Pancreas (tissue), 10 donors: ENCODE results near the gene BLOC1S5. TPM values are rescaled to one million over a fixed set of nuclear protein-coding genes. Genes with fewer than 3 reads are reported as not detected.

Source experiments
- ATAC-seq, 4 donors: fragments of 200-7000 bp; cut with Tn5 transposase; one replicate each; pipeline versions ENCODE4 v1.8.0 to v1.9.1; 2020; ENCODE audit warnings: mild to moderate bottlenecking in 4 of 4, moderate library complexity in 4 of 4
- DNase-seq, 6 donors: peaks; one replicate each; pipeline ENCODE4 v3.0.0-alpha.2; 2020
- FAIRE-seq: peaks from 2 replicates; lab custom pipeline; 2012; peaks lifted over from hg19 to GRCh38; lab: Jason Lieb, UNC
- H3K27ac ChIP-seq, 4 donors: fragments of 200-600 bp; sonication (generic); 1 replicate in 3 of 4; 2 replicates in 1 of 4; pipeline versions ENCODE4 v1.5.0 to v1.8.0; 2020
- H3K27me3 ChIP-seq, 4 donors: fragments of 200-600 bp; one replicate each; pipeline ENCODE4 v1.8.0; 2021
- H3K36me3 ChIP-seq, 3 donors: fragments of 200-600 bp; sonication (generic) in 1 of 3; one replicate each; pipeline versions ENCODE4 v1.5.0 to v1.8.0; 2020 to 2021
- H3K4me1 ChIP-seq, 3 donors: fragments of 200-600 bp; one replicate each; pipeline ENCODE4 v1.8.0; 2021
- H3K4me3 ChIP-seq, 4 donors: fragments of 200-600 bp; sonication (generic) in 2 of 4; one replicate each; pipeline versions ENCODE4 v1.5.0 to v1.8.0; 2020 to 2021
- H3K9me3 ChIP-seq, 4 donors: fragments of 200-600 bp; one replicate each; pipeline ENCODE4 v1.8.0; 2021
- WGBS, 2 donors: extraction: QIAGEN DNeasy Blood & Tissue Kit; methylation state at CpG; one replicate each; pipeline ENCODE4 v1.1.7; 2013; 5-methylcytosine and 5-hydroxymethylcytosine counted together
- intact Hi-C, 3 donors: fragments of 100-400 bp; cut with DNase I; formaldehyde crosslinking; loops; one replicate each; pipeline versions ENCODE4 v1.11.1 to v1.14.2; 2022
- polyA plus RNA-seq, 2 donors: library from polyadenylated mRNA; stranded (reverse); fragments of 200-250 nt; gene quantifications; one replicate each; pipeline ENCODE4 v1.2.3, GENCODE V29; 2013
- total RNA-seq, 6 donors: library from RNA; stranded (reverse); fragmentation: NEBNext Ultra II Directional in 4 of 6; extraction: Animal tissue kit (Norgen Biotek cat#: 25700) in 4 of 6; gene quantifications; one replicate each; pipeline versions ENCODE4 v1.2.1 to v1.2.4, GENCODE V29; 2021 to 2023
- TF ChIP-seq, protein P1 (sequence below), 4 donors: fragments of 200-600 bp; sonication (generic) in 3 of 4; IDR thresholded peaks; one replicate each; pipeline versions ENCODE4 v1.5.0 to v1.8.0; 2021; ENCODE audit warnings: antibody characterized with exemption in 4 of 4
- donor health status: healthy with polysubstance abuse.
- donor health status: DM: no; HTN: no; CAD: no; lungs with moderate emphysema.
- donor health status: DM: no; HTN: no; CAD: no.
- donor health status: control.
- donor health status: control.
- donor health status: Bipolar disorder and iron deficiency.
- donor health status: DM: yes; HTN: yes; CAD: no.
- donor health status: DM: no; HTN: no; CAD: no.
- donor health status: DM: no; HTN: no; CAD: no.
- donor health status: DM: yes; HTN: yes; CAD: no.

BLOC1S5 gene
- total and polyA plus RNA-seq, 8 donors = 2.6 to 9.0 (median 4.5) TPM

DNA sequence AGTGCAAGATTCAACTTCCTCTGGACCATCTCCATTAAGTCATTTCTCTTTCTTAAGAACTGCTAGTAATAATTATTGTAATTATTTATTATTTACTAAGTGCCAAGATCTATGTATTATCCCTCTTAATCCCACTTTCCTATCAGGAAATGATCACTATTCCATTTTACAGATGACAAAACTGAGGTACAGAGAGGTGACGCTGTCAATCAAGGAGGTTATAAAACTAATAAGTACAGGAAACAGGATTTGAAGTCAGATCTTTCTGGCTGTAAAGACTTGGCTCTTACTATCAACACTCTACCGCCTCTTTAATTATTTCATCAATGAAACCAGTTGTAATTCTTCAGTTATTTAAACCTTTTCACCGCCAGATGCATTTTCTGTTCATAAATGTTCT is 37.4 kb downstream of the BLOC1S5 start:
- FAIRE-seq (no peak), DNase-seq (no peak), ATAC-seq (no peak)
- H3K27ac ChIP-seq = no peak overlapping the region
- no peaks in the 10 kb centered on the region for H3K36me3 ChIP-seq
- H3K4me1 ChIP-seq = peaks cover 6 to 17% (median 13%) of the 10 kb centered on the region in 3 donors
- TF ChIP-seq, protein P1, sequence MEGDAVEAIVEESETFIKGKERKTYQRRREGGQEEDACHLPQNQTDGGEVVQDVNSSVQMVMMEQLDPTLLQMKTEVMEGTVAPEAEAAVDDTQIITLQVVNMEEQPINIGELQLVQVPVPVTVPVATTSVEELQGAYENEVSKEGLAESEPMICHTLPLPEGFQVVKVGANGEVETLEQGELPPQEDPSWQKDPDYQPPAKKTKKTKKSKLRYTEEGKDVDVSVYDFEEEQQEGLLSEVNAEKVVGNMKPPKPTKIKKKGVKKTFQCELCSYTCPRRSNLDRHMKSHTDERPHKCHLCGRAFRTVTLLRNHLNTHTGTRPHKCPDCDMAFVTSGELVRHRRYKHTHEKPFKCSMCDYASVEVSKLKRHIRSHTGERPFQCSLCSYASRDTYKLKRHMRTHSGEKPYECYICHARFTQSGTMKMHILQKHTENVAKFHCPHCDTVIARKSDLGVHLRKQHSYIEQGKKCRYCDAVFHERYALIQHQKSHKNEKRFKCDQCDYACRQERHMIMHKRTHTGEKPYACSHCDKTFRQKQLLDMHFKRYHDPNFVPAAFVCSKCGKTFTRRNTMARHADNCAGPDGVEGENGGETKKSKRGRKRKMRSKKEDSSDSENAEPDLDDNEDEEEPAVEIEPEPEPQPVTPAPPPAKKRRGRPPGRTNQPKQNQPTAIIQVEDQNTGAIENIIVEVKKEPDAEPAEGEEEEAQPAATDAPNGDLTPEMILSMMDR (IDR thresholded peaks at IDR 0.05) = no peak
- intact Hi-C loops = no loop called here
- no peaks in the 10 kb centered on the region for H3K9me3 ChIP-seq
- H3K27me3 ChIP-seq = no peaks in the 10 kb centered on the region
- 96 to 97% methylated on average over 3 of the region's 3 CpGs for WGBS, 2 donors
- no peak overlapping the region for H3K4me3 ChIP-seq

DNA sequence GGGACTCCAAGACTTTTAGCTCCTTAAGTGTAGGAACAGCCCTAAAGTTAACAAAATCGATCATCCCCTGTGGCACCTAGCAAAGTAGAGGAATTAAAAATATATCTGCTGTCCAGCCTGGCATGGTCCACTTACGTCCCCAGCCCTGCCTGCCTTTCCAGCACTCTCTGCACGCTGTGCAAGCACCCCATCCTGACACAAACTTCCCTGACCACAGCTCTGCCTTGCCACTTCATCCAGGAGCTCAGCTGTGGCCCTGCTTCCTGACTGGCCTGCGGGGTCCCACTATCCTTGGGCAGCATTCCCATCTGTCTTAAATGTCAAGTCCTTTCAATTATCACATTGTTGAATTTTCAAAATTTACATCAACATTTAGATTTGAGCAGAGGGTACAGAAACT is 39.0 kb downstream of the BLOC1S5 start:
- intact Hi-C loops = no loop called here
- WGBS, 2 donors = 86 to 96% methylated on average over 4 of the region's 4 CpGs
- ATAC-seq (no peak), DNase-seq (no peak), FAIRE-seq (no peak)
- Histone ChIP-seq H3K27ac (no peak overlapping the region), H3K4me3 (no peak overlapping the region), H3K4me1 (peaks cover 6 to 17% (median 13%) of the 10 kb centered on the region in 3 donors), H3K27me3 (no peaks in the 10 kb centered on the region), H3K36me3 (no peaks in the 10 kb centered on the region), H3K9me3 (no peaks in the 10 kb centered on the region)
- TF ChIP-seq, protein P1 (IDR thresholded peaks at IDR 0.05) = no peak

DNA sequence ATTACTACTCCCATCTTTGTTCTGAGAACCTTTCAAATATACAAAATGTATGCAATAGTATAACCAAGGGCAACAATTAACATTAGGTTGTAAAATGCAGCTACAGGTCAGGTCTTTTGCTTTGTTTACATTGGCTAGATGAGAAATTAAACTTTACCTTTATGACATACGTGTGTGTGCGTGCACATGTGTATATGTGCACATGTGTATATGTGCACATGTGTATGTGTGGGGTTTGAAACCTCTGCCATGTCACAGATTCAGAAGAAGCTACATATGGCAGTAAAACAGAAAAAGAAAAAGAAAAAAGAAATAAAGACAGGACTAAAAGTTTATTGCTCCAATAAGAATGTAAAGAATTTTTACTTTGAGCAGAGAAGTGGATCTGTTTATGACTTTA is 40.6 kb downstream of the BLOC1S5 start:
- H3K9me3 ChIP-seq = no peaks in the 10 kb centered on the region
- ATAC-seq (no peak), FAIRE-seq (no peak), DNase-seq (no peak)
- H3K27me3 ChIP-seq = no peaks in the 10 kb centered on the region
- WGBS, 2 donors = 90% methylated on average over 2 of the region's 2 CpGs
- TF ChIP-seq, protein P1 (IDR thresholded peaks at IDR 0.05) = no peak
- peaks cover 3 to 13% (median 9%) of the 10 kb centered on the region in 3 donors for H3K4me1 ChIP-seq
- H3K36me3 ChIP-seq = no peaks in the 10 kb centered on the region
- no peak overlapping the region for H3K27ac ChIP-seq
- intact Hi-C loops = no loop called here
- no peak overlapping the region for H3K4me3 ChIP-seq

DNA sequence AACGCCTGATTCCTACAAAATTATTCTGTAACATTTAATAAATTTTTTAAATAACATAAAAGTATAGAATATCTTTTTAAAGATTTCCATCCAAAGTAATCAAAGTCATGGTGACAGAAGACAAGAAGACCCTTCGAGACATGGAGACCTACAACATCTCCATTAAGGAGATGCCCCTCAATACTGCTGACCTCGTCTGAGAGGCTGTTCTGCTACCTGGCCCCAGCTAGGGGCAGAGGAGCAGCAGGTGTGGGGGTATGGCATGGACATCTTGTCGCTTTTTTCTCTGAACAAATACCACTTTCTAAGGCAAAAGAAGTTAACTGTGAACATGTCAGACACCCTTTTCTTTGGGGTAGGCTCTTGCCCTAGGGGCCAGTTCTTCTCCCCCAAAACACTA is 44.1 kb downstream of the BLOC1S5 start:
- FAIRE-seq = no peak
- no peaks in the 10 kb centered on the region for H3K4me1 ChIP-seq

DNA sequence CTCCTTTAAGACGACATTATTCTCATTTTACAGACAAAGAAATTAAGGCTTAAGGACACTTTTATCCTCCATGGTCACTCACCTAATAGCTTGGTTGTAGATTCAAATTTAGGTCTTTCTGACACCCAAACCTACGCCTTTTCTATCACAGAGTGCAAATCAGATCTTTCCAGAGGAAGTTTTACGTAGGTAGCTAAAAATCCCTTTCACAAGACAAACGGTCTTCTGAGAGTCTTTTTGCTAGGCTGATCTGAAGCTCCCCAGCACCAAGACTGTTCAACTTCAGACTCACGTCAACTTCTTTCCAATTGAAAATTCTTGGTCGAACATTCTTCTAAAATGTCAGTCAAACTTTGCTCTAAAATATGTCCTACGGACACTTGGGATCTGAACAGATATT is 46.5 kb downstream of the BLOC1S5 start:
- Histone ChIP-seq H3K4me3 (no peak overlapping the region), H3K36me3 (no peaks in the 10 kb centered on the region), H3K9me3 (no peaks in the 10 kb centered on the region), H3K27me3 (no peaks in the 10 kb centered on the region), H3K4me1 (no peaks in the 10 kb centered on the region), H3K27ac (no peak overlapping the region)
- intact Hi-C loops = no loop called here
- DNase-seq (no peak), FAIRE-seq (no peak), ATAC-seq (no peak)
- TF ChIP-seq, protein P1 (IDR thresholded peaks at IDR 0.05) = no peak
- 87 to 89% methylated on average over 7 of the region's 7 CpGs for WGBS, 2 donors

More for the DNA sequence above, 44.1 kb downstream of the BLOC1S5 start:
- H3K36me3 ChIP-seq = no peaks in the 10 kb centered on the region
- ATAC-seq (no peak), DNase-seq (no peak)
- intact Hi-C loops = no loop called here
- H3K9me3 ChIP-seq = no peaks in the 10 kb centered on the region
- H3K27ac ChIP-seq = no peak overlapping the region
- no peak overlapping the region for H3K4me3 ChIP-seq
- TF ChIP-seq, protein P1 (IDR thresholded peaks at IDR 0.05) = no peak
- 88 to 94% methylated on average over 4 of the region's 4 CpGs for WGBS, 2 donors
- no peaks in the 10 kb centered on the region for H3K27me3 ChIP-seq
